Activated CD8-positive, alpha-beta memory T cell treated with anti-CD3 and anti-CD28 coated beads, Interleukin-2, amount 50 U/mL, for 1 hour (primary cell): ENCODE results near the gene ALDH16A1.
"Not testable (repeated sequence)": the region's sequence is repeated elsewhere in the genome, so short reads cannot be mapped to it uniquely, and the experiment has no call there.

Source experiments
- DNase-seq: peaks from one replicate; pipeline ENCODE4 v3.0.0-alpha.2; 2020; ENCODE audit errors: extremely low read depth

The ALDH16A1 gene

DNA sequence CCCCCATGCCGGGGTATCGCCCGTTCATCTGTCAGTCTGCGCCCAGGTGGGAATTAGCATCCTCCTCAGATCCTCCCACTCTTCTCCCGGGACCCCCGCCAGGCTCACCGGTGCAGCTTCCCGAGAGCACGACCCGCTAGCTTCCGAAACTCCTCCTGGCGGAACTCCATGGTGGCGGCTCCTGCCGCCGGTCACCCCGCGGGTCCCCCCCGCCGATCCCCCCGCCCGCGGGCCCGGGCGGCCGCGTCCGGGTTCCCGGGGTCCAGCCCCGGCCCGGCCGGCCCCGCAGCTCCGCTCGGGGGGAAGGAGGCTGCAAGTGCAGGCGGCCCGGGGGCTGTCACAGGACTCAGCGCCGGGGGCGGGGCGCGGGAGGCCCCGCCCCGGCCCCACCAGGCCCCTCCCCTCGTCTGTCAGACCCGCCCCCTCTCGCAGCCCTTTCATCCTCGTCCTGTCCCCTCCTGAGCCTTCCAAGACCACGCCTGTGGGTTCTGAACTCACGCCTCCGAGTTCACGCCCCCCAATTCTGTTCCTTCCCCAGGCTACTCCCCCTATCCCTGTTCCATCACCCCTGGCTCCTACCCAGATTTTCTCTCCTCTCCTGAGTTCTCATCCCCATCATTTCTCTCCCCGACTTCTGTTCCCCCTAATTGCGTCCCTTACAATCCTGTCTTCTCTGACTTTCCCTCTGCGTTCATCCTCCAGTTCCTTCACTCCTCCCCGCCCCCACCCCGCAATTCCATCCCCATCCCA is 11.6 kb upstream of the ALDH16A1 start, which contains the start of gene SLC17A7:
Gene SLC17A7 (minus strand): TSS at position 318 of the 750 bp plus-strand sequence. CDS start 148 bp downstream, at position 170.
- DNase-seq: no peak

DNA sequence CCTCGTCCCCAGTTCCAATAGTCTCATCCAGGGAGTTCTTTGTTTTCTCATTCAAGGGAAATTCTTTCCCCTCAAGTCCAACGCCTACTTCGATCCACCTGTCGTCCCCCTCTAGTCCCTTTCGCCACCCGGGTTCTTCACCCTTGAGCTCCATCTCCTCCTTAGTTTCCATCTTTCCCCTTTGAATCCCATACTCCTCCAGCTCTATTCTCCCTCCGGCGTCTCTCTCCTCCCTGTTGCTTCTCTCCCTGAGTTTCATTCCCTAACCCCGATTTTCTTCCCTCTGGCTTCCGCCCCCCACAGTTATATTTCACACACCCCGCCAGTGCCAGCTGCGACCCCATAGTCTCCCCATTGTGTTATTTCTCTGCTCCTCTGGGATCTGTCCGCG is 11.1 kb upstream of the ALDH16A1 start:
- no peak for DNase-seq

DNA sequence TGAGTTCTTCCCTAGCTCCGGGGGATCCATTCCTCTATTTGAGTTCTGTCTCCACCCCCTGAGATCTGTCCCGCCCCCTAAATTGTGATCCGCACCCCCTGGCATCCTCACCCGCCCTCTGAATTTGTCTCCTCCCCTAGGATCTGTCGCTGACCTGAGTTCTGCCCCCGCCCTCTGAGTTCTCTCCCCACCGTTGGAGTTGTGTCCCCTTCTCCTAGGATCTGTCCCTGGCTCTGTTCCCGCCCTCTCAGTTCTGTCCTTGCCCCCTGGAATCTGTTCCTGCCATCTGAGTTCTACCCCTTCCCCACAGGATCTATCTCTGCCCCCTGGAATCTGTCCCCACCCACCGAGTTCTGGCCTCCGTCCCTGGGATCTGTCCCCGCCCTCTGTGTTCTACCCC is 10.7 kb upstream of the ALDH16A1 start:
- no peak for DNase-seq

DNA sequence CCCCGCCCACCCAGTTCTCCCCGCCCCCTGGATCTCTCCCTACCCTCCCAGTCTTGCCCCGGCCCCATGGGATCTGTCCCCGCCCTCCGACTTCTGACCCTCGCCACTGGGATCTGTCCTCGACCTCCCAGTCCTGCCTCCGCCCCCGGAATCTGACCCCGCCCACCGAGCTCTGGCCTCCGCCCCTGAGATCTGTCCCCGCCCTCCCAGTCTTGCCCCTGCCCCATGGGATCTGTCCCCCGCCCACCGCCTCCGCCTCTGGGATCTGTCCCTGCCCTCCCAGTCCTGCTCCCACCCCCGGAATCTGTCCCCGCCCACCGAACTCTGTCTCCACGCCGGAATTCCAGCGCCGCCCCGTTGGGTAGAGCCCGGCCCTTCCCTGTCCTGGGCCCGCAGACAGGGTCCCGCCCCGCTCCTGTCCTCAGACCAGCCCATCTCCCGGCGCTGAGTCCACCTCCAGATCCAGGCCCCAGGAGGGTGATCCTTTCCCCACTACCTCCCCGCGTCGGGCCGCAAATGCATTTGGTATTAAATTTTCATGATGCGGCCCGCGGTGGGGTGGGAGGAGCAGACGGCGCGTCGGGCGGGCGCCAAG is 10.2 kb upstream of the ALDH16A1 start:
- DNase-seq: no peak

DNA sequence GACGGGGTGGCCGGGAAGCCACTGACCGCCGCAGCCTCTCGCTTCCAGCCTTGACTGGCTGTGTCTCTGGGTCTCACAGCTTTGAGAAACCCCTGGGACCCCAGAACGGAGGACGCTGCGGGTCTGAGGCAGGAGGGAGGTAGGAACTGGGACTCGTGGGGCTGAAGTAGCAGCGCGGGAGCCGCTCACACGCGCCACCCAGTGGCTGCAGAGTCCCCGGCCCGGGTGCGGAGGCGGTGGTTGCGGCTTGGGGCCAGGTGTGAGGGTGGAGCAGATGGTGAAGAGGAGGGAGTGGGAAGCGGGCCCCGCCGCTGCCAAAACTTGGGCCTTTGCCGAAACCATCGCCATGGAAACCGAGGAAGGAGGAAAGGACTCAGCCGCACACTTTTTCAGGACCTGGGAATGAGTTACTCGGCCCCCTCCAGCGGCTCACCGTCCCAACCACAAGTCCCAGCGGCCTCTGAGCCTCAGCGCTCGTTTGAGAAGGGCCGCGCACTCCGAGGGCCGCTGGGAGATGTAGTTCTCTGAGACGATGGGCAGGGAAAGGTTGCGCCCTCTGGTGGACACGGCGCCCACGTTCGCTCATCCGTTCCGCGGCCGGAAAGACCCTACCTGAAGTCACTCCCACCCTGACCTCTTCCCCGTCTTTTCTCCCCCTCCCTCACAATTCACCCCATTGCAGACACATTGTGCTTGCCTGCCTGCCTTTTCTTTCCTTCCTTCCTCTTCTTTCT is 9.5 kb upstream of the ALDH16A1 start:
- DNase-seq: peak; percentile 87

DNA sequence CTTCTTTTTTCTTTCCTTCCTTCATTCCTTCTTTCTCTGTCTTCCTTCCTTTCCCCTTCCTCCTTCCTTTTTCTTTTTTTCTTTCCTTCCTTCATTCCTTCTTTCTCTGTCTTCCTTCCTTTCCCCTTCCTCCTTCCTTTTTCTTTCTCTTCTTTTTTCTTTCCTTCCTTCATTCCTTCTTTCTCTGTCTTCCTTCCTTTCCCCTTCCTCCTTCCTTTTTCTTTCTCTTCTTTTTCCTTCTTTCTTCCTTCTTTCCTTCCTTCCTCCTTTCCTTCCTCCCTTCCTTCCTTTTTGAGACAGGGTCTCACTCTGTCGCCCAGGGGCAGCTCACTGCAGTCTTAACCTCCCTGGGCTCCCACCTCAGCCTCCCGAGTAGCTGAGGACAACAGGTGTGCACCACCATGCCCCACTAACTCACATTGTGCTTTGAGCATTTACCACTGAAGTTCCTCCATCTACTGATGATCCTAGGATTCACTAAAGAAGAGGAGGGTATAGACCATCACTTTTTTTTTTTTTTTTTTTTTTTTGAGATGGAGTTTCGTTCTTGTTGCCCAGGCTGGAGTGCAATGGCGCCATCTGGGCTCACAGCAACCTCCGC is 8.8 kb upstream of the ALDH16A1 start:
- not testable (repeated sequence) for DNase-seq

DNA sequence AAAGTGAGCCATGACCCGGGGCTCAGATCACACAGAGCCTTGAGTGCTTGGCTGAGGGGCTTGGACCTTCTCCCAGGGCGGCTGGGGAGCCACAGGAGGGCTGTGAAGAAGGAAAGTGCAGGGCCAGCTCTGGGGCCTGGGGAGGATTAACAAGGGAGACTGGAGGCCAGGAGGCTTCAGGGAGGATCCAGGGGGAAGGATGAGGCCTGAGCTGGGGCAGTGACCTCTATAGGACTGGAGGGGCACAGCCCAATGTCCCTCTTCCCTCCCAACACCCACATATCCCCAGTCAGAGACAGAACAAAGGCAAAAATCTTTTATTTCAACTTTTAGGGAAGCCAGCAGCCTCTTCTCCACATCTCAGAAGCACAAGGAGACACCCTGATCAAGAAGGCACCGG is 7.0 kb upstream of the ALDH16A1 start:
- DNase-seq: no peak

GRCh38 chr19:49447485-49448431 is 5.3 kb upstream of the ALDH16A1 start:
- DNase-seq: no peak

DNA sequence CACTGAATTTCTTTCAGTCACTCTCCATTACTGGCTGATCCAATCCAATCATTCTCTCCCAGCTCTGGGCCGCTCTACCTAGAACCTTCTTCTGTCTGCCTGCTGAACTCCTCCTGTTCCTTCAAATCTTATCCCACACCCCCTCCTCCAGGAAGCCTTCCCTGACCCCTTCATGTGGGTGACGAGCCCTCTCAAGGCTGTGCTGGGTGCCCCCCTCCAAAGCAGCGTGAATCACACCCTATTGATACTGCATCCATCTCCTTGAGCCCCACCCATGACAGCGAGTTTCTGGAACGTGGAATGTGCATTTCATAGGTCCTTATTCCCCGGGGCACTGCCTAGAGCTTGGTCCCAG is 4.6 kb upstream of the ALDH16A1 start:
- DNase-seq: no peak

GRCh38 chr19:49450405-49450804 is 2.6 kb upstream of the ALDH16A1 start:
- DNase-seq: no peak

- peak; percentile 96 for DNase-seq
Observed at GRCh38 chr19:49451430-49452181, 1.4 kb upstream of the ALDH16A1 start, which contains the start of gene PIH1D1. TSS of gene PIH1D1 (minus strand) at chr19:49451814. CDS start at chr19:49451574, 240 bp downstream.

- no peak for DNase-seq
Observed at GRCh38 chr19:49453757-49454240, 774 bp downstream of the ALDH16A1 start.

- DNase-seq: no peak
Observed at GRCh38 chr19:49455773-49456172, 2.7 kb downstream of the ALDH16A1 start.

DNA sequence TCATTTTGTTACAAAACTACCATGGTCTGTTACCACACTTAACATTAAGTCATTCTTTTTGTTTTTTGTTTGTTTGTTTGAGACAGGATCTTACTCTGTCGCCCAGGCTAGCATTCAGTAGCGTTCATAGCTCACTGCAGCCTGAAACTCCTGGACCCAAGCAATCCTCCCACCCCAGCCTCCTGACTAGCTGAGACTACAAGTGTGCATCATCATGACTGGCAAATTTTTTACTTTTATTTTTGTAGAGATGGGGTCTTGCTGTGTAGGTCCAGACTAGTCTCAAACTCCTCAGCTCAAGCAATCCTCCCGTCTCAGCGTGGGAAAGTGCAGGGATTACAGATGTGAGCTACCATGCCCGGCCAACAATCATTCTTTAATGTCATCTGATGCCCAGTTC is 3.3 kb downstream of the ALDH16A1 start:
- no peak for DNase-seq

DNA sequence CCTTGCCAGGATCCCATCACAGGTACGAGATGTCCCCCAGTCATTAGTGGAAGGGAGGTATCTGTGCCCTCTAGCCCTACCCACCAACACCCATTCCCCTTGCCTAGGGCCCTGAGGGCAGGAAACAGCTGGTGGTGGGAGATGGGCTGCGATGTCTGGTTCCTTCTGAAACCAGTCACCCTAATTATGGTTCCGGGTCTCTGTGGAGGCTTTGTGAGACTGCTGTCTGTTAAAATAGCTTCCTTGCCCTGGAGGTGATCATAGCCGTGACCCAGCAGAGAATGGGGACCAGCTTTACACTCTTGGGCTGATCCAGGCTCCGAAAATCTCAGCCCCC is 5.5 kb downstream of the ALDH16A1 start:
- no peak for DNase-seq

GRCh38 chr19:49459388-49459787 is 6.4 kb downstream of the ALDH16A1 start:
- no peak for DNase-seq

DNA sequence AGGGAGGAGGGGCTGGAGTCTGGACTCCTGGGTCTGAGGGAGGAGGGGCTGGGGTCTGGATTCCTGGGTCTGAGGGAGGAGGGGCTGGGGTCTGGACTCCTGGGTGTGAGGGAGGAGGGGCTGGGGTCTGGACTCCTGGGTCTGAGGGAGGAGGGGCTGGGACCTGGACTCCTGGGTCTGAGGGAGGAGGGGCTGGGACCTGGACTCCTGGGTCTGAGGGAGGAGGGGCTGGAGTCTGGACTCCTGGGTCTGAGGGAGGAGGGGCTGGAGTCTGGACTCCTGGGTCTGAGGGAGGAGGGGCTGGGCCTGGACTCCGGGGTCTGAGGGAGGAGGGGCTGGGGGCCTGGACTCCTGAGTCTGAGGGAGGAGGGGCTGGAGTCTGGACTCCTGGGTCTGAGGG is 8.1 kb downstream of the ALDH16A1 start:
- DNase-seq: not testable (repeated sequence)

- no peak for DNase-seq
Observed at GRCh38 chr19:49461656-49462055, 8.6 kb downstream of the ALDH16A1 start.

- no peak for DNase-seq
Observed at GRCh38 chr19:49462492-49462891, 9.5 kb downstream of the ALDH16A1 start.

DNA sequence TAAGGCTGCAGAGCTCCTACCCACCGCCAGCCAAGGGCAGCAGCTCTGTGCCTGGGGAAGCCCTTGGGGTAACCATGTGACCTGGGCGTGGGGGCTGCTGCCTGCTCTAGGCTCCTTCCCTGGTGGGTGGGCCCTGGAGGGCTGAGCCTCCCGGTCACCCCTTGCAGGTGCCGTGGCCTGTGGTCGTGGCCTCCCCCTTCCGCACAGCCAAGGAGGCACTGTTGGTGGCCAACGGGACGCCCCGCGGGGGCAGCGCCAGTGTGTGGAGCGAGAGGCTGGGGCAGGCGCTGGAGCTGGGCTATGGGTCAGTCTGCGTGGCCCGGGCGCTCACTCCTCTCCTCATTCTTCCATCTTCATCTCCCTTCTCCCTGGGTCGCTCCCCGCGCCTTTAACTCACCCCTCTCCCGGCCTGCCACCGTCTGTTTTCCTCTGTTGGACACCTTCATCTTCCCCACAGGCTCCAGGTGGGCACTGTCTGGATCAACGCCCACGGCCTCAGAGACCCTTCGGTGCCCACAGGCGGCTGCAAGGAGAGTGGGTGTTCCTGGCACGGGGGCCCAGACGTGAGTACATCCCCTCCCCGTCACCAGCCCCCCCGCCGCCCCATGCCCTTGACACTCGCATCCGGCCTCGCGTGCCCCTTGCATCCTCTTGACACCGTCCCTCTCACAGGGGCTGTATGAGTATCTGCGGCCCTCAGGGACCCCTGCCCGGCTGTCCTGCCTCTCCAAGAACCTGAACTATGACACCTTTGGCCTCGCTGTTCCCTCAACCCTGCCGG is 11.1 kb downstream of the ALDH16A1 start:
- no peak for DNase-seq
